T-helper 1 cell treated with Interleukin-12 subunit alpha and Interleukin-12 subunit beta and Interleukin-4 antibody, amounts not matched to agents 30 μg/mL and 1 μg/mL, for 36 hours (primary cell): ENCODE data around the gene FARP1.

Experiments used
- H3K27ac Mint-ChIP-seq: one replicate; pipeline ENCODE4 v1.8.0; 2021; ENCODE audit warnings: mild to moderate bottlenecking, mixed read lengths
- H3K27me3 Mint-ChIP-seq: one replicate; pipeline ENCODE4 v1.8.0; 2021; ENCODE audit warnings: low read depth, mixed read lengths
- H3K36me3 Mint-ChIP-seq: one replicate; pipeline ENCODE4 v1.8.0; 2021; ENCODE audit warnings: low read depth, mixed read lengths
- H3K4me1 Mint-ChIP-seq: one replicate; pipeline ENCODE4 v1.8.0; 2021; ENCODE audit warnings: low read depth, mixed read lengths
- H3K4me3 Mint-ChIP-seq: one replicate; pipeline ENCODE4 v1.8.0; 2021; ENCODE audit warnings: mild to moderate bottlenecking, moderate library complexity, mixed read lengths
- H3K9me3 Mint-ChIP-seq: one replicate; pipeline ENCODE4 v1.8.0; 2021; ENCODE audit warnings: mixed read lengths

The FARP1 gene

GRCh38 chr13:98192008-98192407, 49.1 kb downstream of the FARP1 start:
- no peak overlapping the region for H3K4me3 Mint-ChIP-seq
- no peaks in the 10 kb centered on the region for H3K9me3 Mint-ChIP-seq
- no peak overlapping the region for H3K27ac Mint-ChIP-seq
- H3K36me3 Mint-ChIP-seq, result no peaks in the 10 kb centered on the region
- H3K4me1 Mint-ChIP-seq, result no peaks in the 10 kb centered on the region
- no peaks in the 10 kb centered on the region for H3K27me3 Mint-ChIP-seq

DNA sequence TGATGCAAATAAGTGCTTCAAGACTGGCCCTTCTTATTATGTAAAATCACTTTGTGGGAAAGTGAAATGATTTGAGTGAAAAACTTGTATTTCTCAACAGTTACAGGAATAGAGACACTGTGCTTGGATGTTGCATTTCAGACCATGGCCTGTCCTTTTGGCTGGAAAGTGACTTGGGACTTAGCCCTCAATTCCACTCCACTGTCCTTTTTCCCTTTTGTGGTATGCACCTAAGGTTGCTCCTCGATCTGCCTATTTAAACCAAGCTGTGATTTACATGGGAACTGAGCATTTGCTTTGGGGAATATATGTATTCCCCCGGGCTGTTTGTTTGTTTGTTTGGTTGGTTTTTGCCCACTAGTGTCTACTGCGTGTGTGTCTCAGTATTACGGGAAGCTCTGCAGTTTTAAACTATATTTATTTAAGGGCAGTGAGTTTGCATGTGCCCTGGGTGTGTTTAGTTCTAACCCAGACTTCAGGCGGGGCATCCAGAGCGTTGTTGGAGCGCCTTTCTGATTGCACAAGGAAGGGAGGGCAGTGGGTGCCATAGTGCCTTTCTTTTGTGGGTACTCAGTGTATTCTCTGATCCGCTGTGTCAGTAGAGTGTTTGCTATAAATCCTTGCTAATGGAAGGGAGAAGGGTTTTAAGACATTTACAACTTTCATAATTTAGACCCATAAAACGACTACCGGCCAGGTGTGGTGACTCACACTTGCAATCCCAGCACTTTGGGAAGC, 52.3 kb downstream of the FARP1 start:
- Mint-ChIP-seq H3K9me3 (no peaks in the 10 kb centered on the region), H3K4me1 (no peaks in the 10 kb centered on the region), H3K27me3 (no peaks in the 10 kb centered on the region), H3K4me3 (no peak overlapping the region), H3K36me3 (no peaks in the 10 kb centered on the region), H3K27ac (no peak overlapping the region)

DNA sequence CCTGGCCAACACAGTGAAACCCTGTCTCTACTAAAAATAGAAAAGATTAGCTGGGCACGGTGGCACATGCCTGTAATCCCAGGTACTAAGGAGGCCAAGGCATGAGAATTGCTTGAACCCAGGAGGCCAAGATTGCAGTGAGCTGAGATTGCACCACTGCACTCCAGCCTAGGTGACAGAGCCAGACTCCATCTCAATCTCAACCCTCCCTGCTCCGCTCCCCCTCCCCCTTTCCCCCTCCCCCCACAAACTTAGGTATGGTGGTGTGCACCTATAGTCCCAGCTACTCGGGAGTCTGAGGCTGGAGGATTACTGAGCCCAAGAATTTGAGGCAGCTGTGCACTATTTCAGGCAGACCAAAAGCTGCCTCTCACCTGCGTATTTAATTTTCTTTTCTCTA, 55.8 kb downstream of the FARP1 start:
- no peaks in the 10 kb centered on the region for H3K27me3 Mint-ChIP-seq
- no peak overlapping the region for H3K27ac Mint-ChIP-seq
- no peak overlapping the region for H3K4me3 Mint-ChIP-seq
- no peaks in the 10 kb centered on the region for H3K9me3 Mint-ChIP-seq
- H3K36me3 Mint-ChIP-seq, result no peaks in the 10 kb centered on the region
- no peaks in the 10 kb centered on the region for H3K4me1 Mint-ChIP-seq

DNA sequence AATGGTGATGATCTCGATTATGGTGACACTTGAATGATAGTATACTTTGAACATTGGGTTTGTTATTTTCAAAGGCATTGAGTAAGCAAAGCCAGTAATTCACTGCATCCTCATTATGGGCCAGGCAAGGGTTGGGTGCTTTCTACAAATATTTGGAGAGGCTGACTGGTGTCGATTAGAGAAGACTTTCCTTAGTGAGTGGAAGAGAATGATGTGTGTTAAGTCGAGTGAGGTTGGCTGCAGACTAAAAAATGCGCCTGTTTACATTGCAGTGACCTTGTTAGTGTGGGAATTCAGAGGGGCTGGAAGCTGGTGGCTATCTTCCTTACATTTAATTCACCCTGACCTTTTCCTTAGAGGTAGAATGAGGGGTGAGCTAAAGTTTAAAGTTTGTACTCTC, 56.6 kb downstream of the FARP1 start:
- Mint-ChIP-seq H3K4me1 (no peaks in the 10 kb centered on the region), H3K27me3 (no peaks in the 10 kb centered on the region), H3K4me3 (no peak overlapping the region), H3K27ac (no peak overlapping the region), H3K9me3 (no peaks in the 10 kb centered on the region), H3K36me3 (no peaks in the 10 kb centered on the region)

DNA sequence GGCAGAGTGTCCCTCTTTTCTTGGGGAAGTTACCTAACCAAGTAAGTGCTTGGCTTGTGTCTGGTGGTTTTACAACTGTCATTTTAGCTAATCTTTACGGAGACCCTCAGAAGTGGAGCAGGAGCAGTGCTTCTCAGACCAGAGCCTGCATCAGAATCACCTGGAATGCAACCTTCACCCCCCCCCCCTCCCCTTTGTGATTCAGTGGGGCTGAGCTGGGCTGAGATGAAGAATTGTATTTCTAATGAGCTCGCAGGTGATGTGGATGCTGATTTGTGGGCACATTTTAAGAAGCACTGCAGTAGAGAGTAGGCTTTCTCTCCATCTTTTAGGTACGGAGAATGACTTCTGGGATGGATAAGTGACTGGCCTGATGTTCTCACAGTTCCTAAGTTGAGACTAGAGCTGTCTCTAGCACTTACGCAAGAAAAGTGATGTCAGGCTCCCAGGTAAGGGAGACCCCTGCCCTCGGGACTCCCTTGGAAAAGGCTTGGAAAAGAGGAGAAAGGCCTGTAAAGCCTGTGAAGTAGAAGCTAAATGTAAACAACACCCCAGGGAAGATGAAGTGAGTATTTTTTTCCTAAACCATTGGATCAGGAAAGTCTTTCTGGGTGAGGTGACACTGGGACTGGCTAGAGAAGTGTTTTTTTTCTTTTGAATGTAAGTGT, 57.5 kb downstream of the FARP1 start:
- Mint-ChIP-seq H3K36me3 (no peaks in the 10 kb centered on the region), H3K9me3 (no peaks in the 10 kb centered on the region), H3K4me3 (no peak overlapping the region), H3K27ac (no peak overlapping the region), H3K27me3 (no peaks in the 10 kb centered on the region), H3K4me1 (no peaks in the 10 kb centered on the region)

DNA sequence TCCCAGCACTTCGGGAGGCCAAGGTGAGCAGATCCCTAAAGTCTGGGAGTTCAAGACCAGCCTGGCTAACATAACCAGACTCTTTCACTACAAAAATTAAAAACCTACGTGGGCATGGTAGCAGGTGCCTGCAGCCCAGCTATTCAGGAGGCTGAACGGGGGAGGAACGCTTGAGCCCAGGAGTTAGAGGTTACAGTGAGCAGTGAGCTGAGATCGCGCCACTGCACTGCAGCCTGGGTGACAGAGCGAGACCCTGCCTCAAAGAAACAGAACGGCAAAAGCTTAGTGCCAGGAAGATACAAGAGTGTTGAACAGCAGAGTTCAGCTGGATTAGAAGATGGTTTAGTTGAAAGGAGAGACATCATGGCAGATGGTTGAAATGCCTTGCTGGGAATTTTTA, 58.3 kb downstream of the FARP1 start:
- H3K9me3 Mint-ChIP-seq, result no peaks in the 10 kb centered on the region
- H3K36me3 Mint-ChIP-seq, result no peaks in the 10 kb centered on the region
- no peaks in the 10 kb centered on the region for H3K4me1 Mint-ChIP-seq
- no peak overlapping the region for H3K4me3 Mint-ChIP-seq
- no peaks in the 10 kb centered on the region for H3K27me3 Mint-ChIP-seq
- no peak overlapping the region for H3K27ac Mint-ChIP-seq

GRCh38 chr13:98201984-98202383, 59.1 kb downstream of the FARP1 start:
- no peaks in the 10 kb centered on the region for H3K9me3 Mint-ChIP-seq
- no peak overlapping the region for H3K4me3 Mint-ChIP-seq
- no peak overlapping the region for H3K27ac Mint-ChIP-seq
- no peaks in the 10 kb centered on the region for H3K27me3 Mint-ChIP-seq
- H3K36me3 Mint-ChIP-seq, result no peaks in the 10 kb centered on the region
- H3K4me1 Mint-ChIP-seq, result no peaks in the 10 kb centered on the region

DNA sequence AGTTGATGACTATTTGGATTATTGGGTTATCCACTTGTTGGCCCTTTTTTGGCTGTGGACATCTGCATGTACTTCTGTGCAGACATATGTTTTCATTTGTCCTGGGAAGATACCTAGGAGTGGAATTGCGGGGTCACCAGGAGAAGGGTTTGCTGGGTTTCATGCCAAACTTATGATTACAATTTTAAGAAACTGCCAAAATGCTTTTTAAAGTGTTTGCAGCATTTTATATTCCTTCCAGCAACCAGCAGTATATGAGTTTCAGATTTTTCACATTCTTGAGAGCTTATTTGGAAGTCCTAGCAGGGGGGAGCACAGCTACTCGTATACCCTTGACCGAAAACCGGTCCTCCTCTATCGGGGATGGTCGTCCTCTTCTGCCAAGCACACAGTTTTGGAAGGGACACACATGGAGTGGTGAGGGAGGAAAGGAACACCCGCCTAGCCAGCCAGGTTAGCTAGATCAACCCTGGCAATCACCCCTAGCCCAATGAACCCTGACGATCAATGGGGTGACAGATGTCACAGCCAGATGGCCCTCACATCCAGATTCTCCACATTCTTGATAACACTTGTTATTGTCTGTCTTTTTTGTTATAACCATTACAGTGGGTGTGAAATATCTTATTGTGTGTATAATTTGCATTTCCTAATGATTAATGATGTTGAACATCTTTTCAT, 60.9 kb downstream of the FARP1 start:
- Mint-ChIP-seq H3K27ac (no peak overlapping the region), H3K4me1 (no peaks in the 10 kb centered on the region), H3K36me3 (no peaks in the 10 kb centered on the region), H3K9me3 (no peaks in the 10 kb centered on the region), H3K4me3 (no peak overlapping the region), H3K27me3 (no peaks in the 10 kb centered on the region)

GRCh38 chr13:98204546-98204945, 61.7 kb downstream of the FARP1 start:
- Mint-ChIP-seq H3K9me3 (no peaks in the 10 kb centered on the region), H3K27me3 (no peaks in the 10 kb centered on the region)

DNA sequence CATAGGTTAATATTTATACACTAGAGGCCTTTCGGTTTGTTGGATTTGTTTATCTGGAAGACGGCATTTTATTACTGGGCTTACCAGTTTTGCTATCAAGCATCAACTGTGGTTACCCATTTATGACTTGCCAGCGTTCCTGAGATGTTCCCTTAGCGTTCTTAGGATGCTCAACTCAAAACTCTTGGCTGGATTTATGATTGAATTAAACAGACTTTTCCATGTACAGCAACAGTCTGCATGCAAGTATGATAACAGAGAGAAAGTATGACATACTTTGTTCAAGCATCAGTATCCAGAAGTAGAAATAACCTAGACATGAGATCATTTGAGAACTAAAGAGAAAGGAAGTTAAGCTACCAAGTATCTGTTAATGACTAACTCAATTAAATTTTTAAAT, 64.1 kb downstream of the FARP1 start:
- Mint-ChIP-seq H3K27ac (no peak overlapping the region), H3K36me3 (no peaks in the 10 kb centered on the region), H3K4me1 (no peaks in the 10 kb centered on the region), H3K27me3 (no peaks in the 10 kb centered on the region), H3K4me3 (no peak overlapping the region), H3K9me3 (no peaks in the 10 kb centered on the region)

More at GRCh38 chr13:98204546-98204945, 61.7 kb downstream of the FARP1 start:
- no peaks in the 10 kb centered on the region for H3K4me1 Mint-ChIP-seq
- H3K27ac Mint-ChIP-seq, result no peak overlapping the region
- H3K36me3 Mint-ChIP-seq, result no peaks in the 10 kb centered on the region
- no peak overlapping the region for H3K4me3 Mint-ChIP-seq

DNA sequence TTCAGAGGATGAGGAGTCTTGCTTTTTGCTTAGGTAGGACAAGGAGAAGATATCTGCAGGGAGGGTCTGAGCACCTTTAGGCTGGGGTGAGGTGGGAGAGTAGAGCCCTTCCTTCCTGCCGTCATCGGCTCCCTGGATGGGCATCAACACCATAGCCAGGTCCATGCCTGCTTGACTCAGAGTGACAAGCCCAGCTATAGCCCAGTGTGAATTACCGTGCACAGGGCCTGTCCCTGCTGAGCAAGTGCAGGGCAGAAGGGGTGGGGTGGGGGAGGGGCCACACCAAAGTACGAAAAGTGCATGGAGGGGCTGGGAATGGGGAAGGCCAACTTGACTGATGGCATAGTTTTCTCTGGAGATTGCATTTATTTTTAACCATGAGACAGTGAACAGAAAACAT, 64.5 kb downstream of the FARP1 start:
- Mint-ChIP-seq H3K36me3 (no peaks in the 10 kb centered on the region), H3K4me3 (no peak overlapping the region), H3K27ac (no peak overlapping the region), H3K9me3 (no peaks in the 10 kb centered on the region), H3K4me1 (no peaks in the 10 kb centered on the region), H3K27me3 (no peaks in the 10 kb centered on the region)

GRCh38 chr13:98208606-98209005, 65.7 kb downstream of the FARP1 start:
- H3K4me3 Mint-ChIP-seq, result no peak overlapping the region
- H3K36me3 Mint-ChIP-seq, result no peaks in the 10 kb centered on the region
- no peaks in the 10 kb centered on the region for H3K27me3 Mint-ChIP-seq
- H3K9me3 Mint-ChIP-seq, result no peaks in the 10 kb centered on the region
- no peak overlapping the region for H3K27ac Mint-ChIP-seq
- no peaks in the 10 kb centered on the region for H3K4me1 Mint-ChIP-seq

DNA sequence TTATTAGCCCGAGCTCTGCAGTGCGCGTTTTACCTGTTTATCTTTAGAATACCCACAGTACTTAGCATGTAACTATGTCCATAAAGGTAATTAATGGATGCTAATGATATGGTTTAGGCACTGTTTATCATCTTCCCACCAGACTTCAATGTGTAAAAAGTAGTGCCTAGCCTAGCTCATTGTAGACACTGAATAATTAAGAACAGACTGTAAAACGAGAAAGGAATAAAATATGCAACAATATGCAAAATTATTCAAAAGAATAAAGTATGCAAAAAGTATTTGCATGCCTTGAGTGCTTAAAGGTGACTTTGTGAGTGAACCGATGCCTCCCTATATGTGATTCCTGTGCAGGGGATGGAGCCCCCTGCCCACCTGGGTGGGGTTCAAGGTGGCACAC, 69.9 kb downstream of the FARP1 start:
- Mint-ChIP-seq H3K4me1 (no peaks in the 10 kb centered on the region), H3K27ac (no peak overlapping the region), H3K9me3 (no peaks in the 10 kb centered on the region), H3K4me3 (no peak overlapping the region), H3K27me3 (no peaks in the 10 kb centered on the region), H3K36me3 (no peaks in the 10 kb centered on the region)

- Mint-ChIP-seq H3K4me1 (no peaks in the 10 kb centered on the region), H3K4me3 (no peak overlapping the region), H3K27me3 (no peaks in the 10 kb centered on the region), H3K36me3 (no peaks in the 10 kb centered on the region), H3K9me3 (no peaks in the 10 kb centered on the region), H3K27ac (no peak overlapping the region)
Observed at GRCh38 chr13:98213354-98213753, 70.5 kb downstream of the FARP1 start.

- no peaks in the 10 kb centered on the region for H3K4me1 Mint-ChIP-seq
- H3K9me3 Mint-ChIP-seq, result no peaks in the 10 kb centered on the region
Observed at GRCh38 chr13:98214008-98214643, 71.2 kb downstream of the FARP1 start.

More at GRCh38 chr13:98214008-98214643, 71.2 kb downstream of the FARP1 start:
- Mint-ChIP-seq H3K27ac (no peak overlapping the region), H3K27me3 (no peaks in the 10 kb centered on the region), H3K4me3 (no peak overlapping the region), H3K36me3 (no peaks in the 10 kb centered on the region)
